Fibroblast of the conjunctiva (primary cell): ENCODE results near the gene LRIG1.
A peak's percentile ranks its signal among the peaks of the same experiment; 100 is the strongest.

Experiments used
- DNase-seq: peaks from one replicate; pipeline ENCODE4 v3.0.0-alpha.2; 2010; ENCODE audit warnings: low read depth

Gene LRIG1

GRCh38 chr3:66486646-66487045 lies 14.2 kb downstream of the LRIG1 start:
- DNase-seq = peak; percentile 74

DNA sequence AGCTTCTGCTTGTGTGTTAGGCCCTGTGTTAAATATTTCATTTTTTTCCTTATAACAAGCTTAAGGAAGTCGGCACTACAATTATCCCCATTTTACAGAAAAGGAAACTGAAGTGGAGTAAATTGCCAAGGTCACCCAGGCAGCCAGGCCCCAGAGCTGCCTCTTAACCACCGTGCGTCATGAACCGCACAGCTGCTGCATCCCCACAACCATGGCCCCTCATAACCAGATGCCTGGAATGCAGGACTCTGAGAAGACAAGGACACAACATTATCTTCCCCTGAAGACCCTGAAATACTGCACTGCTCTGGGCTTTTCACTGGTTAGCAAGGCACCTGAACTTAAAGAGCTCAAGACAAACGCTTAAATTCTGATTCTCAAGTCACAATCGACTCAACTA lies 14.6 kb downstream of the LRIG1 start:
- no peak for DNase-seq

DNA sequence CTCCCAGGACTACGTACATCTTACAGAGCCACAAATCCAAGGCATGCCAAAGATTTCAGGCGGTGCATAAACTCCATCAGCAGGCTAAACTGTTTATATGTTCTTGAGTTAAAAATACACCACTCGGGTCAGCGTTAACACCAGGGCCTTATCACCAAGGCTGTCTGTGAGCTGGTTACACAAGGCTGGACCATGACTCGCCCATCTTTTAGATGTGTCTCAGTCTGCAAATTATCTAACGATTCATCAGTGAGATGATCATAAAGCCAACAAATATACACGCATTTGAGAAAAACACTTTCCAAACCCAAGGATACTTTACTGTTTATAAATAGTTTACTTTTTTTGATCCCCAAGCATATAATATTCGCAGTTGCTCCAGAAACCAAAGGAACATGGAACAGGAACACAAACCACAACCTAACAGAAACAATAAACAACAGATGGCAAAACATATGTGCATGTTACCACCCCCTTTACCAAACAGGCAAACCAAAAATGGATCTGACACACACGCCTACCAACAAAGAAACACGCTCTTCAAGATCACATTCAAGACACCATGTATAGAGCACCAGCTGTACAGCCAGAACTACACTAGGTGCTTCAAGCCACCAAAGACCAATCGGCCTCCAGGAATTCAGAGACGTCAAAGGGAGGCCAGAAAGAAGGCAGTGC lies 15.4 kb downstream of the LRIG1 start:
- DNase-seq = peak; percentile 55

DNA sequence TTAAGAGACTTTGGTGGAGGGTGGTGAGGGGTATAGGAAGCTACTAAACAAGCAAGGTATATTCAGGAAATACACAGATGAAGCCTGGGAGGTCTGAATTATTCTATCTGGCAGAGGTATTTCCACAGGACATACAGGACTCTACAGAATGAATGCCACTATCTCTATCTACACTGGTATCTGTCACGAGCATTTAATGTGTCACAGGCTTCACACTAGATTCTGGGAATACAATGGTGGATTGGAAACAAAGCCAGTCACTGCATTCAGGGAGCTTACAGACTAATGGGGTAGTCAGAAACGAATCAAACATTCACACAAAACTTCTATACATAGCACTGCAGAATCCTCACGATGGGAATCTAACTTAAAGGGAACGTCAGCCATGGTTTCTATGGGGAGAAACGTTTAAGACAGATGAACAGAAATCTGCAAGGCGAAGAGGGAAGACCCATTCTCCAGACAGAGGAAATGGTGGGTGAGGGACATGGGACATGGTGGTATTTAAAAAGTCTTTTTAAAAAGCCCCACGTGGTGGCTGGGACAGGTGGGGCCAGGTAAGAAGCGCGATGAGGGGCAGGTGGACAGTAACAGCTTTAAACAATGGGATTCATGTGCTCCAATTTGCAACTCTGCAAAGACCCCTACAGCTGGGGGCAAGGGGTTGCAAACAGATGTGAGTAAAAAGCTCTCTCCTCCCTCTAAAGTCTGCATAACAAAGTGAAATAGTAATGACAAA lies 16.5 kb downstream of the LRIG1 start:
- DNase-seq = no peak

- DNase-seq = no peak
These were observed 17.4 kb downstream of the LRIG1 start for GRCh38 chr3:66483409-66483906.

GRCh38 chr3:66483006-66483405 lies 17.8 kb downstream of the LRIG1 start:
- DNase-seq = peak; percentile 57

- DNase-seq = no peak
These were observed 18.8 kb downstream of the LRIG1 start for GRCh38 chr3:66482018-66482404.

GRCh38 chr3:66481071-66482017 lies 19.5 kb downstream of the LRIG1 start:
- no peak for DNase-seq

- no peak for DNase-seq
These were observed 20.2 kb downstream of the LRIG1 start for GRCh38 chr3:66480666-66481065.

DNA sequence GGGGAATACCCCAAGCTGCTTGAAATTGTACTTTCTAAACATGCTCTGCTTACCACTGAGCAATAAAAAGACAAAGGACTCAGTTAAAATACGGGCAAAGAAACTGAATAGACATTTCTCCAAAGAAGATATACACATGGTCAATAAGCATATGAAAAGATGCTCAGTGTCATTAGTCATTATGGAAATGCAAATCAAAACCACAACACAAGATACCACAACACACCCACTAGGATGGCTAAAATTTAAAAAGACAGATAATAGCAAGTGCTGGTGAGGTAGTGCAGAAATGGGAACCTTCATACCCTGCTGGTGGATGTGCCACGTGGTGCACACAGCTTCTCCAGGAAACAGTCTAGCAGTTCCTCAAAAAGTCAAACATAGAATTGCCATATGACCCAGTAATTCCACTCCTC lies 21.3 kb downstream of the LRIG1 start:
- no peak for DNase-seq

GRCh38 chr3:66478960-66479359 lies 21.9 kb downstream of the LRIG1 start:
- DNase-seq = no peak

DNA sequence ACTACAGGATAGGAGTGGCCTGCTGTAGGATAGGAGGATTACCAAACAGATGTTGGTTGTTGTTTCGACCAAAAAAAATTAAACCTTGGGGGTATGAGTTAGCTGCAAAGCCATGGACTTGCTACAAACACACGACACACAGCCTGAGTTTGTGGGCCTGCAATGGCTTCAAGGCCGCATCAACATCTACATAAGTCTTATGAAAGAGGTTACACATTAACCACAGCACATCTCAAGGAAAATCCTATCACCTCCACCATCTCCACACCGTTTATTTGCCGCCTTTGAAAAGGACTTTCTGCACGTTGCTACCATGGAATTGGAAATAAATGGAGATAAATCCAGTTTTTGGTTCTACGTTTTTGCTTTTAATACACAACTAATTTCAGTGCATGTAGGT lies 23.0 kb downstream of the LRIG1 start:
- DNase-seq = no peak

GRCh38 chr3:66476852-66477381 lies 23.9 kb downstream of the LRIG1 start:
- DNase-seq = no peak

GRCh38 chr3:66475386-66476020 lies 25.3 kb downstream of the LRIG1 start:
- DNase-seq = no peak

- DNase-seq = no peak
These were observed 27.1 kb downstream of the LRIG1 start for GRCh38 chr3:66473692-66474091.

DNA sequence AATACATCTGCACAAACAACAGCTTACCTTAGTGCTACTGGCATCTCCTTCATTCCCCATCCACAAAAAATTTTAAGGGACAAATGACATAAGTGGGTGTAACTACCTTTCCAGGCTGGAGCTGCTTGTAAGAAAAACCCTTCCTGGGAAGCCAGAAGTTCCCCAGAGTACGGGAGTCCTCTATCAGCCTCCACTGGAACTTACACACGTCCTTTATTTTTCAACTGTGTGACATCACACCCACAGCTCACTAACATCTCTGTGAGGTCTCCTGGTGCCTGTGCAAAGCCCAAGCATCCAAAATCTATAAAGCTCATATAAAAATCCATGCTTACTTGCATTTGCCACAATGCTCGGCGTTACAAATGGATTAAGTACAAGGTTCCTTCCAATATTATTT lies 27.6 kb downstream of the LRIG1 start:
- DNase-seq = no peak

DNA sequence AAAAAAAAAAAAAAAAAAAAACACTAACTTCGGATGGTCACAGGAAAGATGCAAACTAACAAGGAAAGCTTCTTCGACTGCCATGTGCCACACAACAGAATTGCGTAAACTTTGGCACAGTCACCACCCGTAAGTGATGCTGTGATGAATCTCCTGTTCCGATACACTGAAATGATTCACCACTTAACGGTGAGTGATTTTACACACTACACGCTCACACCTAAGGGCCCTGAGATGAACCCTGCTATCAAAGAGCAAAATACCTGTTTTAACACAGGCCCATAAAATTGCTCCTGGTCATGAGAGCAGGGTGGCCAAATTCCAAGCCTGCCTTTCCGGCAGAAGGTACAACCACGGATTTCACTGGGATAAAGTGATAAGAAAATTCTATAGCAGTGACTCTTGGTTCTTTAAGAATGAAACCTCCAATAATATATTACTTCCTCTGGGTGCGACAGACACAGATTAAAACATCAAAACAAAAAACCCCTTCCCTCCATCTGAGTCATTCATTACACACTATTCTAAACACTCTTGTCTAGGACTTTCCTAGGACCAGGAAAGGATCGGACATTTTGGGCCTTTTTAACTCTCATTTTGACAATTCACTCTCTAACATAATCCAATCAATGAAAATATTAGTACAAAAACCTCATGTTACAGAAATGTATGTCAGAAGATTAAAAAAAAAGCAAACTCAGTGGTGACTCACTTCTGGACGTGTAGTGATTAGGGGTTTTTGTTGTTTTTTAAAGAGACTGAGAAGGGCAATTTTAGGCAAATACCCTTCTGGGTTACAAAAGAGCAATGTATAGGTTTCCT lies 28.3 kb downstream of the LRIG1 start:
- DNase-seq = no peak

DNA sequence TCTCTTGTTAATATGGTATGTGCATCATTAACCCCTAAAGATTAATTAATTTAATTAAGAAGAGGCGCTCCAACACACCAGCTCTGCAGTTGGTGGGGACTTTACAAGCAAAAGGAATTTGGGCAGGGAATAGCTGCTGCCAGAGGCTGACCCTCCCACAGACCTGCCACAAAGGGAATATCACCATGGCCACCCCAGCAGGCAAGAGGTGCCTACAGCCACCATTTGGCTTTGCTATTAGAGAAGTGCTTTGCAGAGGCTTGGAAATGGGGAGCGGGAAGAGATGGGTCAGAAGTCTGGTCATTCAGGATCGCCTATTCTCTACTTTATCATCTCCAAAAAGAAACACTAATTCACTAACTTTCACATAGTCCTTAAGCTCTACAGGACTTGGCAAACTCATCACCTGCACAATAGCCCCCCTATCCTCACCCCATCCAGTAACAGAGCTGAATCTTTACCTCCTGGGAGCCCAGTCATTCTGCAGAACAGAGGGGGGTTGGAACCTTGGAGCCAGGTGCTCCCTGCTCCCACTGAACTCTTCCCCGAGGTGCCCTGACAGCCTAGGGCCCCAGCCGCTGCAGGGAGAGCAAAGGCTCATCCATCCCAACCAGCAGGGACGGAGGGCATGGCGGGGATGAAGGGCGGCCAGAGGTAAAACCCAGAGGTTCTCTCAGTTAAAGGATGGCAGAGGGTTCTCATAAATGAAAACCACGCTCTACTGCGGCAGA lies 29.7 kb downstream of the LRIG1 start:
- DNase-seq = no peak

DNA sequence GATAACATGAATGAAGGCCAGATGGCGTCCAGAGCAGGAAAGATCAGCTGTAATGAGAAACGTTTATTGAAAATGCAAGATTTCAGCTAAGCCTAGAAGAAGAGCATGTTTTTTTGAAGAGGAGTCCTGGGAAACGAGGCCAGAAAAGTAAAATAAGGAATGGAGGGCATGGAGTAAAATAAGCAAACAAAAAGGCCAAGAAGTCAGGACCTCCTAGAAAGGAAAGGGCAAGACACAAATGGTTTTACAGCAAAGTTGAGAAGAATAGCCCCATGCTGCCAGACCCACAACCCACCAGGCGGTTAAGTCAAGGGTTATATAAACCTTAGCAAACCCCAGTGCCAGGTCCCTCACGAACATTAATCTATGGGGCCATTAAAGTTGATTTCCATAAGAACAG lies 30.5 kb downstream of the LRIG1 start:
- no peak for DNase-seq

DNA sequence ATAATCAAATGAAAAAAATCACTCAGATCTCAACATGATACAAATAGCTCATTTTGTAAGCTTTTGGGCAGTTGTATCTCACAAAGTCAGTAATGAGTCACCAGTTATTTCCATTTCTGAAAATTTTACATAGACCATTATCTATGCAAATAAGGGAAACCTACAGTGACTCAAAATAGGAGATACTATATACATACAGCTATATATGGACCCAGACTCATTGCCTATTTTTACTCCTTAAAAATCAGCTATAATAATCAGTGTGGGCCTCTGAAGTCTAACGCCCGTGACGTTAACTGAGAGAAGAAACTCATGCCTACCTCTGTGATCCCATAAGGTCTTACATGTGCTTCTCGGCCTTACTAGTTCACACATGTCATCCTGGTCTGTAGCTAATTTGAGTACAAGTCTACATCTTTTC lies 31.6 kb downstream of the LRIG1 start:
- no peak for DNase-seq
